K562 (cell line): Measurements from ENCODE around the gene PLAC8L1. TPM values are rescaled to one million over a fixed set of nuclear protein-coding genes. Genes with fewer than 3 reads are reported as not detected.

Source experiments
- ATAC-seq: fragments of 200-7000 bp; cut with Tn5 transposase; 3 replicates; pipeline ENCODE4 v1.9.1; 2020; ENCODE audit warnings: moderate library complexity
- BruUV-seq: library from RNA; stranded (reverse); fragments of 400-500 nt; replicated peaks from 2 replicates; lab custom pipeline; 2021; lab: Mats Ljungman, UMichigan
- CTCF ChIA-PET: fragments of 300-600 bp; formaldehyde crosslinking; extraction: SDS; loops from one replicate; lab custom pipeline; 2021; ENCODE audit warnings: low intra/inter-chr PET ratio; lab: Yijun Ruan, JAX
- POLR2A ChIA-PET: fragments of 300-600, 350-650 bp; sonication (Branson Sonifier 250); formaldehyde crosslinking; extraction: SDS; loops from one replicate; lab custom pipeline; 2021; ENCODE audit warnings: antibody characterized with exemption, inconsistent platforms; lab: Yijun Ruan, JAX
- DNase-seq, 4 experiments: peaks; one replicate each; pipeline versions ENCODE4 v3.0.0 to v3.0.0-alpha.2; 2011 to 2018; ENCODE audit warnings: low spot score in 3 of 4, mixed read lengths in 3 of 4; ENCODE audit errors: extremely low read depth in 1 of 4
- FAIRE-seq: peaks from 2 replicates; lab custom pipeline; 2011; peaks lifted over from hg19 to GRCh38; lab: Jason Lieb, UNC
- H2AFZ ChIP-seq: 2 replicates; pipeline ENCODE4 v1.6.0; 2011; ENCODE audit warnings: low read depth, low read length, control low read depth, inconsistent platforms
- H3K27ac ChIP-seq: fragments of 200-600 bp; 3 replicates; pipeline ENCODE4 v1.8.0; 2011; ENCODE audit warnings: low read depth, mild to moderate bottlenecking, control low read depth, inconsistent platforms, low read length, moderate library complexity, mixed read lengths; ENCODE audit errors: extremely low read depth
- H3K27me3 ChIP-seq, 2 experiments: fragments of 300-600 bp in 1 of 2; 2 replicates in 1 of 2; 3 replicates in 1 of 2; pipeline versions ENCODE4 v1.6.0 to v1.8.0; 2011; ENCODE audit warnings: inconsistent platforms in 2 of 2, low read length in 2 of 2, mild to moderate bottlenecking in 1 of 2, mixed read lengths in 1 of 2, moderate library complexity in 1 of 2; ENCODE audit not compliant: control insufficient read depth in 2 of 2, insufficient read depth in 2 of 2
- H3K36me3 ChIP-seq: fragments of 300-600 bp; 3 replicates; pipeline ENCODE4 v1.8.0; 2011; ENCODE audit warnings: mild to moderate bottlenecking, low read length, inconsistent platforms; ENCODE audit not compliant: control insufficient read depth, insufficient read depth
- H3K4me1 ChIP-seq, 2 experiments: fragments of 200-600 bp in 1 of 2; replicated peaks in 1 of 2; 2 replicates in 1 of 2; 3 replicates in 1 of 2; pipeline versions ENCODE4 v1.5.1 to v1.8.0; 2011; ENCODE audit warnings: inconsistent platforms in 2 of 2, low read length in 2 of 2, mild to moderate bottlenecking in 1 of 2, mixed read lengths in 1 of 2, moderate library complexity in 1 of 2; ENCODE audit not compliant: control insufficient read depth in 2 of 2, insufficient read depth in 2 of 2
- H3K4me2 ChIP-seq: 2 replicates; pipeline ENCODE4 v1.6.1; 2011; ENCODE audit warnings: low read length, control low read depth, inconsistent platforms, mixed read lengths; ENCODE audit not compliant: insufficient read depth
- H3K4me3 ChIP-seq: fragments of 200-600 bp; sonication (generic), shearing (Covaris generic); 2 replicates; pipeline ENCODE4 v1.5.1; 2016; ENCODE audit warnings: control low read depth, inconsistent platforms
- H3K79me2 ChIP-seq: fragments of 200-600 bp; 3 replicates; pipeline ENCODE4 v1.8.0; 2011; ENCODE audit warnings: low read length, inconsistent platforms; ENCODE audit not compliant: control insufficient read depth, insufficient read depth
- H3K9ac ChIP-seq, 2 experiments: 2 replicates each; pipeline versions ENCODE4 v1.6.0 to v1.6.1; 2011; ENCODE audit warnings: low read depth in 2 of 2, low read length in 2 of 2, control low read depth in 1 of 2, inconsistent platforms in 1 of 2, mild to moderate bottlenecking in 1 of 2, mixed read lengths in 1 of 2; ENCODE audit not compliant: insufficient read depth in 1 of 2
- H3K9me1 ChIP-seq: one replicate; pipeline ENCODE4 v1.6.0; 2011; ENCODE audit warnings: inconsistent platforms, mild to moderate bottlenecking, low read length, moderate library complexity; ENCODE audit not compliant: control insufficient read depth, insufficient read depth
- H3K9me3 ChIP-seq: replicated peaks from 2 replicates; pipeline ENCODE4 v1.5.1; 2011; ENCODE audit warnings: low read depth, low read length, inconsistent platforms; ENCODE audit not compliant: control insufficient read depth, insufficient read depth
- H4K20me1 ChIP-seq: replicated peaks from 2 replicates; pipeline ENCODE4 v1.6.1; 2011; ENCODE audit warnings: low read length, inconsistent platforms, mixed read lengths; ENCODE audit not compliant: control insufficient read depth, insufficient read depth
- CREB1 ChIP-seq, 2 experiments: sonication (generic) in 1 of 2; formaldehyde crosslinking in 1 of 2; IDR thresholded peaks; 2 replicates each; pipeline versions ENCODE4 v1.6.1 to v1.8.0; 2012 to 2022; ENCODE audit warnings: inconsistent platforms in 1 of 2, mild to moderate bottlenecking in 1 of 2, missing genetic modification reagents in 1 of 2, moderate library complexity in 1 of 2
- NFXL1 ChIP-seq: fragments of 450-650 bp; formaldehyde crosslinking; IDR thresholded peaks from 2 replicates; pipeline ENCODE4 v1.4.0; 2021; ENCODE audit warnings: mild to moderate bottlenecking
- PBX2 ChIP-seq, 2 experiments: IDR thresholded peaks in 1 of 2; conservative IDR thresholded peaks in 1 of 2; 2 replicates each; pipeline ENCODE4 v1.6.1; 2016; ENCODE audit warnings: low read depth in 2 of 2, mild to moderate bottlenecking in 1 of 2, missing compliant biosample characterization in 1 of 2, missing genetic modification characterization in 1 of 2, moderate library complexity in 1 of 2
- SIX5 ChIP-seq, 2 experiments: IDR thresholded peaks; 2 replicates each; pipeline ENCODE4 v1.6.1; 2011; ENCODE audit warnings: low read length in 2 of 2, borderline replicate concordance in 1 of 2, low read depth in 1 of 2, mild to moderate bottlenecking in 1 of 2, moderate library complexity in 1 of 2; ENCODE audit not compliant: insufficient read depth in 1 of 2
- SPI1 ChIP-seq: IDR thresholded peaks from 2 replicates; pipeline ENCODE4 v1.6.1; 2011; ENCODE audit warnings: low read depth, low read length, control low read depth, borderline replicate concordance
- THRB ChIP-seq: fragments of 450-650 bp; formaldehyde crosslinking; conservative IDR thresholded peaks from 2 replicates; pipeline ENCODE4 v1.4.0; 2022; ENCODE audit warnings: mild to moderate bottlenecking, missing genetic modification characterization
- ZNF449 ChIP-seq: fragments of 250-450 bp; sonication (Bioruptor Pico); IDR thresholded peaks from 2 replicates; pipeline ENCODE4 v1.8.0; 2022; ENCODE audit warnings: moderate library complexity, mild to moderate bottlenecking, inconsistent platforms
- WGBS: fragments of 100-300 bp; shearing (Covaris generic); methylation state at CpG from one replicate; pipeline ENCODE4 v1.1.6; 2016; ENCODE audit warnings: low coverage, mixed read lengths; ENCODE audit not compliant: insufficient coverage; ENCODE audit errors: missing lambda C conversion rate; 5-methylcytosine and 5-hydroxymethylcytosine counted together
- in situ Hi-C: fragments of 300-500 bp; cut with MboI; formaldehyde crosslinking; loops from 4 replicates; pipeline ENCODE4 v1.15.0; 2018; ENCODE audit warnings: inconsistent platforms, mixed read lengths
- intact Hi-C: fragments of 100-400 bp; cut with micrococcal nuclease; formaldehyde crosslinking; loops from 2 replicates; pipeline ENCODE4 v1.14.2; 2022
- polyA plus RNA-seq, 8 experiments: library from polyadenylated mRNA; depleted of rRNA in 4 of 8; stranded (reverse) in 5 of 8; unstranded in 3 of 8; fragments of >200 nt; fragmentation: Nextera tagmentation in 2 of 8; fragmentation: Illumina TruSeq in 1 of 8; extraction: Ambion mirVana in 2 of 8; extraction: Trizol in 1 of 8; gene quantifications; 2 replicates each; pipeline versions ENCODE4 v1.2.1 to v1.2.3, GENCODE V29; 2011 to 2014; ENCODE audit warnings: inconsistent platforms in 1 of 8, missing spikeins in 1 of 8
- total RNA-seq, 7 experiments: library from RNA; depleted of rRNA in 6 of 7; stranded (reverse); fragments of >200 nt in 6 of 7; fragmentation: Illumina TruSeq in 2 of 7; extraction: Trizol in 2 of 7; gene quantifications; 2 replicates each; pipeline versions ENCODE4 v1.2.1 to v1.2.3, GENCODE V29; 2011 to 2021; ENCODE audit warnings: low replicate concordance in 1 of 7

The PLAC8L1 gene
- total and polyA plus RNA-seq, 9 of the 15 experiments (the other 6 are each of a cell fraction or from before 2014, with no cell fraction given), result 0.10 to 0.43 (median 0.26) TPM; not detected in 3

- TF ChIP-seq PBX2 (CRISPR knock-in tag; IDR thresholded peaks at IDR 0.05; ENCODE audit: low read depth) (no peak), PBX2 (tag; conservative IDR thresholded peaks at IDR 0.05; ENCODE audit: low read depth) (no peak), NFXL1 (CRISPR knock-in tag) (no peak), ZNF449 (CRISPR knock-in tag) (no peak)
These were observed 26.8 kb downstream of the PLAC8L1 start (continued) for GRCh38 chr5:146078566-146078965.

GRCh38 chr5:146076455-146076854 lies 28.9 kb downstream of the PLAC8L1 start:
- H4K20me1 ChIP-seq, result no peaks in the 10 kb centered on the region
- in situ Hi-C loops, result no loop called here
- POLR2A ChIA-PET, result no interaction called here
- no TSS peak for BruUV-seq
- H3K4me2 ChIP-seq, result no peak overlapping the region
- FAIRE-seq (no peak), DNase-seq (no peak), ATAC-seq (0 out of 3 replicates have a peak, but pooled peaks have one; percentile 34)
- no peaks in the 10 kb centered on the region; a peak in 2 of 5 replicates for H3K4me1 ChIP-seq
- no peaks in the 10 kb centered on the region for H3K36me3 ChIP-seq
- H2AFZ ChIP-seq, result no peak overlapping the region
- intact Hi-C loops, result no loop called here
- no peaks in the 10 kb centered on the region for H3K9me1 ChIP-seq
- no peak for TF ChIP-seq SIX5 (IDR thresholded peaks at IDR 0.05; ENCODE audit: borderline replicate concordance in 1 of 2, insufficient read depth in 1 of 2, low read depth in 1 of 2, low read length in 2 of 2)
- no peak for TF ChIP-seq THRB (CRISPR knock-in tag)
- TF ChIP-seq CREB1 (IDR thresholded peaks at IDR 0.05), result no peak
- TF ChIP-seq CREB1 (CRISPR knock-in tag; IDR thresholded peaks at IDR 0.05), result 0 out of 2 replicates have a peak, but pooled peaks have one; percentile 32
- peak; percentile 83 for TF ChIP-seq SPI1
- H3K27ac ChIP-seq, result no peak overlapping the region
- H3K9ac ChIP-seq, result no peak overlapping the region
- CTCF ChIA-PET, result no interaction called here
- H3K27me3 ChIP-seq, result peaks cover 19 to 39% of the 10 kb centered on the region in 2 experiments; a peak in 4 of 5 replicates
- no peaks in the 10 kb centered on the region for H3K9me3 ChIP-seq
- no peaks in the 10 kb centered on the region for H3K79me2 ChIP-seq
- H3K4me3 ChIP-seq, result no peak overlapping the region
- WGBS, result 4% methylated on average over 3 of the region's 4 CpGs
